HG03520 (cell line): ENCODE data around the gene ZNF341.
A peak's percentile ranks its signal among the peaks of the same experiment; 100 is the strongest.
"Not testable (repeated sequence)": the region's sequence is repeated elsewhere in the genome, so short reads cannot be mapped to it uniquely, and the experiment has no call there.

Experiments
- ATAC-seq: cut with Tn5 transposase; IDR thresholded peaks from one replicate; pipeline ENCODE4 v1.9.1; 2021; ENCODE audit warnings: mild to moderate bottlenecking, moderate library complexity; ENCODE audit not compliant: unreplicated experiment

ZNF341 gene

DNA sequence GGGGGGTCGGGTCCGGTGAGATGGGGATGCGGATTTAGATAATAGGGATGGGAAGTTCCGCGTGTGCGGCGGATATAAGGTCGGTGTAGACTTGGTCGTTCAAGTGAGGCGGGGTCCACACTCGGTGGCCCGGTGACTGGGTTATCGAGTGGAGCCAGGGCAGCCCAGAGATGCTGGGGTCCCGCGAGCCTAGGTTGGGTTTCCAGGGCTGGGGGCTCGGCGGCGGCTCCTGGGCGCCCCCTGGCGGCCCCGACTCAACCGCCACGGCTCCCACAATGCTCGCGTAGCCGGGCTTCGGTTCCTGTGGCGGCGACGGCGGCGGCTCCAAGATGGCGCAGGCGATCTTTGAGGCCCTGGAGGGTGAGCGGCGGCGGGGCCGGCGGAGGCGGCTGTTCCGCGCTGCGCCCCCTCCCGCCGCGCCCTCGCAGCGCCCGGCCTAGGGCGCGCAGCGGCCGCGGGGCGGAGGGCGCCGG lies at the start of gene ZNF341:
ZNF341 (plus strand) TSS at position 304 of the 473 bp plus-strand sequence; CDS start at position 330, 26 bp downstream.
- ATAC-seq: peak; percentile 83

DNA sequence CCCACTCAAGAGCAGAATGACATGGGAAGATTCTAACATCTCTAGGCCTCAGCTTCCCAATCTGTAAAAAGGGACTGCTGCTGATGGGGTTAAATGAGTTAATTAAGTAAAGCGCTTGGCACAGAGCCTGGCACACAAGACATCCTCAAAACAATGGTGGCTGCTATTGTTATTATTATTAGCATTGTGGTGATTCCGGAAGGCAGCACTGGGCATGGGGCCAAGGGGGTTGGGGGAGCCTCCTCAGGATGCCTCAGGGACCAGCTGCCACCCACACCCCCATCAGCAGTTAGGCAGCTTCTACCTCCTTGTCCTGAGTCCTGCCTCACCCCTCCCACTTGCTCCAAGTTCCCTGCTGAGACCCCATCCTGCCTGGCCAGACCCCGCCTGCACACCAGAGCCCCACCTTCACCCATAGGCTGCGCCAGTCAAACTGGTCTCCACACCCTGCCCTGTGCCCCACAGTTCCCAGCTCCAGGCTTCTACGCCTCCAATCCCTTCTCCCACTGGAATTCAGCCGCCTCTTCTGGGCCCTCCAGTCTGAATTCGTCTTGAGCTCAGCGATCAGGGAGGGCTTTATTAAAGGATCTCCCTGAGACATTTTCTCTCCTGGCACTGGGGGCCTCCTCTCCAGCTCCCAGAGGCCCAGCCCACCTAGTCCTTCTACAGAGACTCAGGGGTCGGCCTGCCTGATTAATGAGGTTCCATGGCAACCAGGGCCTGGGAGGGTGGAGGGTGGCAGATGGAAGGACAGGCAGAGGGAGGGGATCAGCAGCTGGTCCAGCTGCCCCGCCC lies 47.1 kb upstream of the ZNF341 start:
- no peak for ATAC-seq

- peak; percentile 27 for ATAC-seq
Measured at GRCh38 chr20:33685328-33686099, 46.3 kb upstream of the ZNF341 start.

GRCh38 chr20:33686100-33686983 lies 45.5 kb upstream of the ZNF341 start, which contains the start of gene E2F1:
TSS of gene E2F1 (minus strand) at chr20:33686385. CDS start at chr20:33686264, 121 bp downstream.
- peak; percentile 77 for ATAC-seq

- no peak for ATAC-seq
Measured at GRCh38 chr20:33686984-33687366, 44.8 kb upstream of the ZNF341 start.

DNA sequence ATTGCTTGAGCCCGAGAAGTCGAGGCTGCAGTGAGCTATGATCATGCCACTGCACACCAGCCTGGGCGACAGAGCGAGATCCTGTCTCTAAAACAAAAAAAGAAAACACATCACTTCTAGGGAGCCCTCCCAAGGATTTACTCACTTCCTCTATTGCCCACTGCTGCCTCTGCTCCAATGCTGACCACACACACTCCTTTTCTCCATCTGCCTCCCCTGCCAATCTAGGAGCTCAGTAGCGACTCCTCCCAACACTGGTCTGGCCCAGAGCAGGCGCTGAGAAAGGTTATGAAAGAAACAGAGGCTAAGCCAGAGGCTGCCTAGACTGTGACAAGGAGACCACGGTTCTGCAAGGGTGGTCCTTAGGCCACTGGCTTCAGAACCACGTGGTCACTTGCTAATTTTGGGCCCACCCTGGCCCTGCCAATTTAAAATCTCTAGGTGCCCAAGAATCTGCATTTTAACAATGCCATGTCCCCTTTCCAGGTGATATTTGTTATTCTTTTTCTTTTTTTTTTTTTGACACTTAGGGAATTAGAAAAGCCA lies 44.4 kb upstream of the ZNF341 start:
- no peak for ATAC-seq

- ATAC-seq: no peak
Measured at GRCh38 chr20:33687993-33688937, 43.5 kb upstream of the ZNF341 start.

- ATAC-seq: no peak
Measured at GRCh38 chr20:33688938-33689424, 42.8 kb upstream of the ZNF341 start.

- ATAC-seq: no peak
Measured at GRCh38 chr20:33689493-33689892, 42.3 kb upstream of the ZNF341 start.

- ATAC-seq: no peak
Measured at GRCh38 chr20:33689973-33690372, 41.8 kb upstream of the ZNF341 start.

GRCh38 chr20:33693289-33693688 lies 38.5 kb upstream of the ZNF341 start:
- ATAC-seq: no peak

DNA sequence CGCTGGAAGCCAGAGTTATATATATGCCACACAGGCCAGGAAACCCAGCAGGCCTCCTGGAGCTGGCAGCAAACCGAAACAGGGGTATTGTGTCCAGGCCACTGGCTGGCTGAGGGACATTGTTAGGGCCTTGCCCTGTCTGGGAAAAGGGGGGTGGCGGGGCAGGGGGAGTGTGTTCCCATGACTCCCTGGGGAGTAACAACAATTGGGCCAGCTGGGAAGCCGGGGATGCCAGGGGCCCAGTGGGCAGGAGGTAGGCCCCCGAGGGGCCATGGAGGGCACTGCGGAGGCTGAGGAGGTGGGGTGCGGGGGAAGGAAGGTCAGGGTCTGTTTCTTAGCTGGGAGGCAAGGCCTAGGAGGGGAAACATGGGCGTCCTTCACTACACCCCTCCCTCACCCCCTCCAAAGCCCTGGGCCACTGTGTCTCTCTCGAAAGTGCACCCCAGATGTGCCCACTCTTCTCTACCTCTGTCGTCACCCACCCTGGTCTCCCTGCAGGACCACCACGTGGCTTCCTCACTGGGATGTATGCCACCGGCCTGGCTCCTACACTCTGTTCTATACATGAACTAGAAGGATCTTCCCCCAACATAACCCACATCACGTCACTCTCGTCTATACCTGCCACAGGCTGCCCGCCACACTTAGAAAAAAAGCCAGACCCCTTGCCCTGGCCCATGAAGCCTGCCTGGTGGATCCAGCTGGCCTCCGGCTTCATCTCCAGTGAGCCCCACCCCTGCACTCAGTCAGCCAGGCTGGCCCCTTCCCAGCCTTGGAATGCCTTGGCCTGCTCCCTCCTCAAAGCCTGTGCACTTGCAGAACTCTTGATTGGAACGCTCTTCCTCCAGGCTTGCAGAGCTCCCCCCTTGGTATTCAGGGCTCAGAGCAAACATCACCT lies 37.8 kb upstream of the ZNF341 start:
- no peak for ATAC-seq

DNA sequence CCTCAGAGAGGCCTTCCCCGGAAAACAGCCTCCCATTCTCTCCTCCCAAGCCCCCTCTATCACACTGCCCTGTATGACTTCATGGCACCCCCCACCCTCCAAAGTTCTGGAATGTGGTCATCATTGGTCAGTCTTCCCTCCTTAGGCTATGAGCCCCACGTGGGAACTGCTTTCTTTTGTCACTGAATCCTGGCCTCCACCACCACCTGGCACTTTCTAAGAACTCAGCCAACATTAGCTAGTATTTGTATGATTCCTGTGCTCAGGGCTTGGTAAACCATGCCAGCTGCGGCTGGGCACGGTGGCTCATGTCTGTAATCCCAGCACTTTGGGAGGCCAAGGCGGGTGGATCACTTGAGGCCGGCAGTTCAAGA lies 37.2 kb upstream of the ZNF341 start:
- ATAC-seq: no peak

DNA sequence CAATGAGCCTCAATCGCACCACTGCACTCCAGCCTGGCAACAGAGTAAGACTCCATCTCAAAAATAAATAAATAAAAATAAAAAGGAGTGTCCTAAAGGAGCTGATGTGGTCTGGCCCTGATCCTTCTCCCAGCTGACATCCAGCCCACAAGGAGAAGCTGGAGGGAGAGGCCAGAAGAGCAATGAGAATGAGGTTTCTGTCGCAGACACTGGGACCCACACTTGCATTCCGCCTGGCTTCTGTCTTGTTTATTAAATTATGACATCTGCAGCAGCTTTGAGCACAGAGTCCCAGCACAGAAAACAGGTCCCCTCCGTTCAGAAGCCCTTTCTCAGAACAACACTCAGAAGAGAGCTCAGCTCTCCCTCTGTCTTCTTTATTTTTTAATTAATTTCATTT lies 35.3 kb upstream of the ZNF341 start:
- no peak for ATAC-seq

DNA sequence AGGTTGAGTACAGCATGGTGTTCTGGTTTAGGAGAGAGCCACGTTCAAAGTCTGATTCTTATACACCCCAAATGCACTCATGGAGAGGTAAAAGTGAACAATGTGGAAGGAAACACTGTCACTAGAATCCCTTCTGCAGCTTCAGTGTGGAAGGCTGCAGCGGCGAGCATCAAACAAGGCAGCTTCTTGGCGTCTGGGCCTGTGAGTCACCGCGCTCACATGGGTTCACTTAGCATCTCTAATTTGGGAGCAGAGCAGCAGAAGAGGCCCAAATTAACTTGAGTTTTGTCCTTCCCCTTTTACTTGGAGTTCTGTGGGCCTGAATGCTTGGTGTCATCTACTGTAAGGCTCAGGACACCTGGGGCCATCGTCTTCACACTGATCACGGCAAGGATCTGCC lies 34.7 kb upstream of the ZNF341 start:
- ATAC-seq: no peak

- not testable (repeated sequence) for ATAC-seq
Measured at GRCh38 chr20:33698966-33699365, 32.8 kb upstream of the ZNF341 start.

DNA sequence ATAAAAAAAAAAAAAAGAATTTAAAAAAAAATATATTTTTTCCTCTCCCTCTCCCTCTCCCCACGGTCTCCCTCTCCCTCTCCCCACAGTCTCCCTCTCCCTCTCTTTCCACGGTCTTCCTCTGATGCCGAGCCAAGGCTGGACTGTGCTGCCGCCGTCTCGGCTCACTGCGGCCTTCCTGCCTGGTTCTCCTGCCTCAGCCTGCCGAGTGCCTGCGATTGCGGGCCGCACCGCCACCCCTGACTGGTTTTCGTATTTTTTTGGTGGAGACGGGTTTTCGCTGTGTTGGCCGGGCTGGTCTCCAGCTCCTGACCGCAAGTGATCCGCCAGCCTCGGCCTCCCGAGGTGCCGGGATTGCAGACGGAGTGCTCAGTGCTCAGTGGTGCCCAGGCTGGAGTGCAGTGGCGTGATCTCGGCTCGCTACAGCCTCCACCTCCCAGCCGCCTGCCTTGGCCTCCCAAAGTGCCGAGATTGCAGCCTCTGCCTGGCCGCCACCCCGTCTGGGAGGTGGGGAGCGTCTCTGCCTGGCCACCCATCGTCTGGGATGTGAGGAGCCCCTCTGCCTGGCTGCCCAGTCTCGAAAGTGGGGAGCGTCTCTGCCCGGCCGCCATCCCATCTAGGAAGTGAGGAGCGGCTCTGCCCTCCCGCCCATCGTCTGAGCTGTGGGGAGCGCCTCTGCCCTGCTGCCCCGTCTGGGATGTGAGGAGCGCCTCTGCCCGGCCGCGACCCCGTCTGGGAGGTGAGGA lies 30.9 kb upstream of the ZNF341 start:
- ATAC-seq: not testable (repeated sequence)
